ENCODE data around the gene GNPAT.

GRCh38 chr1:231260351-231260750 is 19.3 kb downstream of the GNPAT start:
- no peak for TF ChIP-seq CTCF (IDR thresholded peaks at IDR 0.05)
- no peak for TF ChIP-seq POLR2A (IDR thresholded peaks at IDR 0.05)

All from Peyer's patch (tissue), 4 donors.